D721Med (cell line): ENCODE results near the gene TCF4.

ENCODE experiments used
- DNase-seq: peaks from one replicate; pipeline ENCODE4 v3.0.0; 2011; ENCODE audit warnings: low spot score; ENCODE audit not compliant: insufficient read length
- FAIRE-seq: peaks from 2 replicates; lab custom pipeline; 2011; peaks lifted over from hg19 to GRCh38; lab: Jason Lieb, UNC
- CTCF ChIP-seq: IDR thresholded peaks from 2 replicates; pipeline ENCODE4 v1.5.1; 2012; ENCODE audit warnings: mild to moderate bottlenecking, control low read depth; ENCODE audit not compliant: insufficient read depth; ENCODE audit errors: missing control alignments

Gene TCF4

GRCh38 chr18:55603775-55604174, 15.8 kb upstream of the TCF4 start:
- no peak for TF ChIP-seq CTCF

GRCh38 chr18:55593888-55594287, 5.9 kb upstream of the TCF4 start:
- TF ChIP-seq CTCF, result no peak
- FAIRE-seq, result no peak
- no peak for DNase-seq

More at GRCh38 chr18:55603775-55604174, 15.8 kb upstream of the TCF4 start:
- FAIRE-seq (peak; percentile 94), DNase-seq (no peak)

GRCh38 chr18:55592572-55592971, 4.6 kb upstream of the TCF4 start:
- FAIRE-seq (no peak), DNase-seq (no peak)
- TF ChIP-seq CTCF, result no peak

GRCh38 chr18:55592106-55592505, 4.1 kb upstream of the TCF4 start:
- DNase-seq, result no peak
- no peak for FAIRE-seq
- TF ChIP-seq CTCF, result no peak

GRCh38 chr18:55589625-55590291, 1.8 kb upstream of the TCF4 start:
- TF ChIP-seq CTCF, result no peak
- DNase-seq (peak; percentile 97), FAIRE-seq (no peak)

- DNase-seq, result no peak
- peak; percentile 100 for FAIRE-seq
- TF ChIP-seq CTCF, result no peak
Observed at GRCh38 chr18:55588870-55589595, 1.0 kb upstream of the TCF4 start.
